Measurements from ENCODE around the gene NOP53.

GRCh38 chr19:47735131-47735530 lies 10.2 kb upstream of the NOP53 start:
- TF ChIP-seq CTCF (conservative IDR thresholded peaks at IDR 0.05; ENCODE audit: low read depth, low read length) (no peak), EZH2 (IDR thresholded peaks at IDR 0.05; ENCODE audit: borderline replicate concordance, low read depth, low read length, poor library complexity, severe bottlenecking) (no peak)
